ENCODE data around the gene LRRC34. TPM values are rescaled to one million over a fixed set of nuclear protein-coding genes. Genes with fewer than 3 reads are reported as not detected.

The LRRC34 gene
- total and polyA plus RNA-seq, 8 donors: 2.4 to 15.3 (median 12.5) TPM

DNA sequence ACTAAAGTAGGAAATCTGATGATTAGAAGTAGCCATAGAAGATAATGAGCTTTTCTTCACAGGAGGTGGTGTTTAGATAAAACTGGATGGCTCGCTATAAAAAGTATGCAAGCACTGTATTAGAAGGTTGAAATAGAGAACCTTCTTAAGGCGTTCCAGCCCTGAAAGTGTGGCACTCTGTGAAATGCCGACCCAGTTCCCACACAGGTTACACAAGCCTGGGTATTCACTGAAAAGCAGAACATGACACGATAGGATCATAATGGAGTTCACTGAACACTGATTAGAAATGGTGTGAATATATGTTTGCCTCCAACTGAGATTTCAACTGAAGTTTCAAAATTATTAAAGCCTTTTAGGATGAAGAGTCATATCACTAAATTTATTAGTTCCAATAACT, 15.0 kb upstream of the LRRC34 start:
- H3K36me3 ChIP-seq: no peaks in the 10 kb centered on the region
- TF ChIP-seq CTCF (IDR thresholded peaks at IDR 0.05): no peak
- H3K9me3 ChIP-seq: no peaks in the 10 kb centered on the region
- H3K27me3 ChIP-seq: no peaks in the 10 kb centered on the region
- no peak for ATAC-seq
- DNase-seq: no peak
- intact Hi-C loops (cut with DNase I): no loop called here
- no peaks in the 10 kb centered on the region for H3K4me1 ChIP-seq
- H3K4me3 ChIP-seq: no peak overlapping the region
- no peak overlapping the region for H3K27ac ChIP-seq

DNA sequence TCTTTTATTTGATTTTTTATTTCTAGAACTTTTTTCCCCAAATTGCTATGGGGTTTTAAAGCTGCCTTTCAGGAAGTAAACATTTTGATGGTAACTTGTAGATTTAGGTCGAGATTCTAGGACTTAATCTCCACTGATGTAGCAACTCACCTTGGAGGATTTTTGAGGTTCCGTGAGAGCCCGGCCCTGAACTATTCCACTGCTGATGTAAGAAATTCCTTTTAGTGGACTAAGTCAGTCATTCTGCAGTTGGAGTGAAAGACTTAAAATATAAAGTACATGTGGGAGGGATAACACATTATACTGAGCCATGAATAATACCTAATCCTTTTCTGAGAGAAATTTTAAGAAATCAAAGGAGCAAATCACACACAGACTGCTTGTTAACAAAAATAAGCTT, 12.6 kb upstream of the LRRC34 start:
- intact Hi-C loops (cut with DNase I): no loop called here
- Histone ChIP-seq H3K27me3 (no peaks in the 10 kb centered on the region), H3K4me1 (no peaks in the 10 kb centered on the region), H3K9me3 (no peaks in the 10 kb centered on the region), H3K27ac (no peak overlapping the region), H3K36me3 (no peaks in the 10 kb centered on the region), H3K4me3 (no peak overlapping the region)
- TF ChIP-seq CTCF (IDR thresholded peaks at IDR 0.05): no peak
- DNase-seq: no peak
- ATAC-seq: no peak

DNA sequence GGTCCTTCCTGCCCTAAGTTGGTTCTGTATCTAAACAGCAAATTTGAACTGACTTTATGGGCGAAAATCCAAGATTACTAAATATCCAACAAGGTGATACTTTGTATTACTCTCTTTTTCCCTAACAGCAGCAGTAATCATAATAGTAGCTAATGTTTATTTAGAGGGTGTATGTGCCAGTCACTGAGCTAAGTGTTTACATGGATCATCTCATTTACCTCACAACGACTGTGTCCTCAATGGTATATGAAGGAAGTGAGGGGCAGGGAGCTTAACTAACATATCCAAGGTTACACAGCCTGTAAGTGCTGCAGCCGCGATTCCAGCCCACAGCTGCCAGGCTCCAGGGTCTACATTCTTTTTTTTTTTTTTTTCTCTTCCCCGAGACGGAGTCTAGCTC, 10.3 kb upstream of the LRRC34 start:
- Histone ChIP-seq H3K27ac (no peak overlapping the region), H3K9me3 (no peaks in the 10 kb centered on the region), H3K4me3 (no peak overlapping the region), H3K4me1 (no peaks in the 10 kb centered on the region), H3K27me3 (no peaks in the 10 kb centered on the region), H3K36me3 (no peaks in the 10 kb centered on the region)
- intact Hi-C loops (cut with DNase I): no loop called here
- no peak for TF ChIP-seq CTCF (IDR thresholded peaks at IDR 0.05)
- ATAC-seq: no peak
- DNase-seq: no peak

DNA sequence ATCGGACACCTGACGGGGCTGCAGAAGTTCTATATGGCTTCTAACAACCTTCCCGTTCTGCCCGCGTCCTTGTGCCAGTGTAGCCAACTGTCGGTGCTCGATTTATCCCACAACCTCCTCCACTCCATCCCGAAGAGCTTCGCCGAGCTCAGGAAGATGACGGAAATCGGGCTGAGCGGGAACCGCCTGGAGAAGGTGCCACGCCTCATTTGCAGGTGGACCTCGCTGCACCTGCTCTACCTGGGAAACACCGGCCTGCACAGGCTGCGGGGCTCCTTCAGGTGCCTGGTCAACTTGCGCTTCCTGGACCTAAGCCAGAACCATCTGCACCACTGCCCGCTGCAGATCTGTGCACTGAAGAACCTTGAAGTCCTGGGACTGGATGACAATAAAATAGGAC, 9.8 kb upstream of the LRRC34 start:
- Histone ChIP-seq H3K9me3 (no peaks in the 10 kb centered on the region), H3K36me3 (no peaks in the 10 kb centered on the region), H3K4me1 (no peaks in the 10 kb centered on the region), H3K27me3 (no peaks in the 10 kb centered on the region), H3K27ac (no peak overlapping the region), H3K4me3 (no peak overlapping the region)
- no peak for ATAC-seq
- no peak for TF ChIP-seq CTCF (IDR thresholded peaks at IDR 0.05)
- DNase-seq: no peak
- intact Hi-C loops (cut with DNase I): no loop called here

DNA sequence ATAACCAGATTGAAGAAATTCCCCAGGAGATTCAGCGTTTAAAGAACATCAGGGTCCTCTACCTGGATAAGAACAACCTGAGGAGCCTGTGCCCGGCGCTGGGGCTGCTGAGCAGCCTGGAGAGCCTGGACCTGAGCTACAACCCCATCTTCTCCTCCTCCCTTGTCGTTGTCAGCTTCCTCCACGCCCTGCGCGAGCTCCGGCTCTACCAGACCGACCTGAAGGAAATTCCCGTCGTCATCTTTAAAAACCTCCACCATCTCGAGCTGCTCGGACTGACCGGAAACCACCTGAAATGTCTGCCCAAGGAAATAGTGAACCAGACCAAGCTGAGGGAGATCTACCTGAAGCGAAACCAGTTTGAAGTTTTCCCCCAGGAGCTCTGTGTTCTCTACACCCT, 9.4 kb upstream of the LRRC34 start:
- Histone ChIP-seq H3K27me3 (no peaks in the 10 kb centered on the region), H3K4me1 (no peaks in the 10 kb centered on the region), H3K27ac (no peak overlapping the region), H3K36me3 (no peaks in the 10 kb centered on the region), H3K4me3 (no peak overlapping the region), H3K9me3 (no peaks in the 10 kb centered on the region)
- no peak for TF ChIP-seq CTCF (IDR thresholded peaks at IDR 0.05)
- ATAC-seq (no peak), DNase-seq (no peak)
- intact Hi-C loops (cut with DNase I): no loop called here
